Astrocyte (in vitro differentiated cells and primary cell): ENCODE data around the gene TOM1L2.

Source experiments
- CTCF ChIP-seq: IDR thresholded peaks from 2 replicates; pipeline ENCODE4 v1.5.1; 2011; ENCODE audit warnings: low read depth, mild to moderate bottlenecking, inconsistent platforms, low read length, moderate library complexity; ENCODE audit not compliant: insufficient read depth
- EZH2 ChIP-seq: IDR thresholded peaks from 2 replicates; pipeline ENCODE4 v1.6.1; 2012; ENCODE audit warnings: mild to moderate bottlenecking, low read length, inconsistent platforms; ENCODE audit not compliant: insufficient read depth

GRCh38 chr17:17822189-17822588 is 150.0 kb downstream of the TOM1L2 start:
- TF ChIP-seq EZH2 (no peak), CTCF (no peak)
